ENCODE measurements around the gene RNF123. TPM values are rescaled to one million over a fixed set of nuclear protein-coding genes. Genes with fewer than 3 reads are reported as not detected.

Gene RNF123
- total RNA-seq, 1 experiment from 2014 or later: 46.7 TPM

DNA sequence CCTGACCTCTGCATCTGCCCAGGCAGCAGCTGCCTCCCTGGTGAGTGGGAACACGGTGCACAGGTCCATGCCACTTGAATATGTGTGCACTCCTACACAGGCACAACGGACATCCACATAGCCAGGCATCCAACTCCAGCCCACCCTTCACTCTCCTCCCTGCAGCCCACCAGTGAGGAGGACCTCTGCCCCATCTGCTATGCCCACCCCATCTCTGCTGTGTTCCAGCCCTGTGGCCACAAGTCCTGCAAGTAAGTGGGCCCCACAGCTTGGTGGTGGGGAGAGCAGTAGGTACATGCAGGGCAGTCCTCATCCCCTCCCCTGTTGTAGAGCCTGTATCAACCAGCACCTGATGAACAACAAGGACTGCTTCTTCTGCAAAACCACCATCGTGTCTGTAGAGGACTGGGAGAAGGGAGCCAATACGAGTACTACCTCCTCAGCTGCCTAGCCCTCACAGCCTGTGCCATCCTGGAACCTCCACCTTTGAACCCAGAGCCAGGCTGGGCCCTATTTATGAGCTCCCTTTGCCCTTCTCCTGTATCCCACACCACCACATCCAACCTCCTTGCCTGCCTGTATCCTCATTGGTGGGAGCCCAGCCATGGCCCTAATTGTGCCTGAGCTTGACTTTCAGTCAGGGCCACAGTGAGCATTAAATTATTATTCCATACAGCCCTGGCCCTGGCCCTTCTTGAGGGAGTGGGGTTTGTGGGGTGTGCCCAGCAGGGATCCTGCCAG, 31.7 kb downstream of the RNF123 start:
- no TSS peak for BruUV-seq (replicated peaks)

DNA sequence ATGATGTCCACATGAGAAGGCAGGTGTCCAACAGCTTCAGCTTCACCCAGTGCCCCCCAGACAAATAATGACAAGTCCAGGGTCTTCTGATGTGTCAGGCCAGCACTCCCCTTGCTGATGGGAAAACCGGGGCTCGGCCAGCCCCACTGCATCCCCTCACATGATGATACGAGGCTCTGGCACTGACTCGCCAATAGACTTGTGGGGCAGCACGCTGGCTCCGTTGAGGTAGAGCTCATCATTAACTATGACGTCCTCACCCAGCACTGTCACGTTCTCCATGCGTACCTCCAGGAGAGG, 32.2 kb downstream of the RNF123 start:
- POLR2A ChIA-PET (ENCODE audit: unreplicated experiment): no interaction called here
- intact Hi-C loops (cut with micrococcal nuclease; ENCODE audit: unreplicated experiment): loop anchor here (5.0 kb wide), 1 partner anchor 81 kb away; the partner anchor contains the start of gene INKA1

More for the DNA sequence above, 31.7 kb downstream of the RNF123 start:
- no peak for DNase-seq
- Histone ChIP-seq H3K79me2 (ENCODE audit: low read depth) (peaks cover 9% of the 10 kb centered on the region), H3K4me1 (replicated peaks; ENCODE audit: insufficient read depth) (peaks cover 13% of the 10 kb centered on the region; the same call in 1 of the 2 replicates), H4K20me1 (ENCODE audit: insufficient read depth) (no peaks in the 10 kb centered on the region), H3K36me3 (ENCODE audit: low read depth) (no peaks in the 10 kb centered on the region), H3K9me3 (ENCODE audit: insufficient read depth, low read depth) (no peaks in the 10 kb centered on the region), H3K4me3 (no peak overlapping the region), H3K27ac (no peak overlapping the region), H3K9me2 (ENCODE audit: insufficient read depth) (no peaks in the 10 kb centered on the region), H3K27me3 (ENCODE audit: insufficient read depth, low read depth) (no peaks in the 10 kb centered on the region), H3K4me2 (no peak overlapping the region), H2AFZ (no peak overlapping the region), H3F3A (ENCODE audit: insufficient read depth, low read depth) (peaks cover 15% of the 10 kb centered on the region; the same call in 1 of the 2 replicates)
- ChIA-PET CTCF (no interaction called here), POLR2A (ENCODE audit: unreplicated experiment) (no interaction called here)
- intact Hi-C loops (cut with micrococcal nuclease; ENCODE audit: unreplicated experiment): loop anchor here (5.0 kb wide), 1 partner anchor 81 kb away; the partner anchor contains the start of gene INKA1
- TF ChIP-seq, protein P1, sequence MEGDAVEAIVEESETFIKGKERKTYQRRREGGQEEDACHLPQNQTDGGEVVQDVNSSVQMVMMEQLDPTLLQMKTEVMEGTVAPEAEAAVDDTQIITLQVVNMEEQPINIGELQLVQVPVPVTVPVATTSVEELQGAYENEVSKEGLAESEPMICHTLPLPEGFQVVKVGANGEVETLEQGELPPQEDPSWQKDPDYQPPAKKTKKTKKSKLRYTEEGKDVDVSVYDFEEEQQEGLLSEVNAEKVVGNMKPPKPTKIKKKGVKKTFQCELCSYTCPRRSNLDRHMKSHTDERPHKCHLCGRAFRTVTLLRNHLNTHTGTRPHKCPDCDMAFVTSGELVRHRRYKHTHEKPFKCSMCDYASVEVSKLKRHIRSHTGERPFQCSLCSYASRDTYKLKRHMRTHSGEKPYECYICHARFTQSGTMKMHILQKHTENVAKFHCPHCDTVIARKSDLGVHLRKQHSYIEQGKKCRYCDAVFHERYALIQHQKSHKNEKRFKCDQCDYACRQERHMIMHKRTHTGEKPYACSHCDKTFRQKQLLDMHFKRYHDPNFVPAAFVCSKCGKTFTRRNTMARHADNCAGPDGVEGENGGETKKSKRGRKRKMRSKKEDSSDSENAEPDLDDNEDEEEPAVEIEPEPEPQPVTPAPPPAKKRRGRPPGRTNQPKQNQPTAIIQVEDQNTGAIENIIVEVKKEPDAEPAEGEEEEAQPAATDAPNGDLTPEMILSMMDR (conservative IDR thresholded peaks at IDR 0.05): no peak
- TF ChIP-seq EZH2 (IDR thresholded peaks at IDR 0.05; ENCODE audit: low read depth): no peak

DNA sequence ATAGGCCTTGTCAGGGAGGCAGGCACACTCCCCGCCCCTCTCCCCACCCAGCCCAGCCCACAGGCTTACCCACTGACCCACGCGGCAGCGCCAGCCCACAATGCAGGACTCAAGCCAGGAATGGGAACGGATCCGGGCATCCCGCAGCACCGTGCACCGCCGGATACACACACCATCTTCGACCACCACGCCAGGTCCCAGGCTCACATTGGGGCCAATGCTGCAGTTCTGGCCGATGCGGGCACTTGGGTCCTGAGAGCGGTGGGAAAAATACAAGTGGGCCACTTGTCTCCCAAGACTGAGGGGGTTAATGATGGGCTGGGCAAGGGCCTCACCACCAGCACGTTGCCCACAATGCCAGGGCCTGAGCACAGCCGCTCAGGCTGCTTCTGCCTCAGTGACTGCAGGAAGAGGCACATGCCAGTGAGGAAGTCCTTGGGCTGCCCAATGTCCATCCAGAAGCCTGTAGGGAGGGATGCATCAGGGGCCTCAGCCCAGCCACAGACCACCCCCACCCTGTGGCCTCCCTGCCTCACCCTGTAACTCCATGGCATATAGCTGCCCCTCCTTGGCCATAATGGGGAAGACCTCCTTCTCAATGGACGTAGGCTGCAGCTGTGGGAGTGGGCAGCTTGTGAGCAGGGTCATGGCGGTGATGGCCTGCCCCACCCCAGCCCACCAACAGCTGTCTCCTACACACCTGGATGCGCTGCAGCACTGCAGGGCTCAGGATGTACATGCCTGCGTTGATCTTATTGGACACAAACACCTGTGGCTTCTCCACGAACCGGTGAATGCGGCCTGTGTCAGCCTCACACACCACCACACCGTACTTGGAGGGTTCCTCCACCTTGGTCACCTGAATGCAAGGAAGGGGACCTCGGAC, 32.8 kb downstream of the RNF123 start:
- H3K36me3 ChIP-seq (ENCODE audit: low read depth): no peaks in the 10 kb centered on the region
- peaks cover 13% of the 10 kb centered on the region; the same call in 1 of the 2 replicates for H3K4me1 ChIP-seq (replicated peaks; ENCODE audit: insufficient read depth)
- intact Hi-C loops (cut with micrococcal nuclease; ENCODE audit: unreplicated experiment): loop anchor here (2.0 to 5.0 kb wide), 2 partner anchors 49 to 80 kb away; partner anchors contain the start of gene INKA1
- POLR2A ChIA-PET (ENCODE audit: unreplicated experiment): interaction anchor here (0.5 kb wide), 1 partner anchor 711 kb away, joined by 6 read pairs; no protein-coding TSS in a partner anchor
- no peak overlapping the region for H2AFZ ChIP-seq
- CTCF ChIA-PET: no interaction called here
- peaks cover 15% of the 10 kb centered on the region; the same call in 1 of the 2 replicates for H3F3A ChIP-seq (ENCODE audit: insufficient read depth, low read depth)
- H3K4me2 ChIP-seq: peak overlapping the region; percentile 93
- no peaks in the 10 kb centered on the region for H3K9me3 ChIP-seq (ENCODE audit: insufficient read depth, low read depth)
- no peak for DNase-seq
- no peak overlapping the region for H3K27ac ChIP-seq
- H3K9me2 ChIP-seq (ENCODE audit: insufficient read depth): no peaks in the 10 kb centered on the region
- no peak overlapping the region; the same call in 1 of the 2 replicates for H3K4me3 ChIP-seq
- H3K27me3 ChIP-seq (ENCODE audit: insufficient read depth, low read depth): no peaks in the 10 kb centered on the region
- H4K20me1 ChIP-seq (ENCODE audit: insufficient read depth): no peaks in the 10 kb centered on the region
- H3K79me2 ChIP-seq (ENCODE audit: low read depth): peaks cover 9% of the 10 kb centered on the region
- TF ChIP-seq, protein P1 (conservative IDR thresholded peaks at IDR 0.05): no peak
- TF ChIP-seq EZH2 (IDR thresholded peaks at IDR 0.05; ENCODE audit: low read depth): no peak
- no TSS peak for BruUV-seq (replicated peaks)

More for the DNA sequence above, 32.2 kb downstream of the RNF123 start:
- Histone ChIP-seq H3K9me3 (ENCODE audit: insufficient read depth, low read depth) (no peaks in the 10 kb centered on the region), H3K79me2 (ENCODE audit: low read depth) (peaks cover 9% of the 10 kb centered on the region), H3K9me2 (ENCODE audit: insufficient read depth) (no peaks in the 10 kb centered on the region), H3K27ac (no peak overlapping the region), H3K4me3 (no peak overlapping the region), H3K36me3 (ENCODE audit: low read depth) (no peaks in the 10 kb centered on the region), H3F3A (ENCODE audit: insufficient read depth, low read depth) (peaks cover 15% of the 10 kb centered on the region; the same call in 1 of the 2 replicates), H2AFZ (no peak overlapping the region), H3K4me1 (replicated peaks; ENCODE audit: insufficient read depth) (peaks cover 13% of the 10 kb centered on the region; the same call in 1 of the 2 replicates), H3K4me2 (no peak overlapping the region), H4K20me1 (ENCODE audit: insufficient read depth) (no peaks in the 10 kb centered on the region), H3K27me3 (ENCODE audit: insufficient read depth, low read depth) (no peaks in the 10 kb centered on the region)
- DNase-seq: no peak
- no TSS peak for BruUV-seq (replicated peaks)
- CTCF ChIA-PET: no interaction called here
- TF ChIP-seq, protein P1 (conservative IDR thresholded peaks at IDR 0.05): no peak
- TF ChIP-seq EZH2 (IDR thresholded peaks at IDR 0.05; ENCODE audit: low read depth): no peak
